HEK293T (cell line): ENCODE measurements around the gene OVOL1.
"Not testable (repeated sequence)": the region's sequence is repeated elsewhere in the genome, so short reads cannot be mapped to it uniquely, and the experiment has no call there.

Experiments
- ARNT ChIP-seq: fragments of 450-650 bp; IDR thresholded peaks from 2 replicates; pipeline ENCODE4 v1.6.1; 2017; ENCODE audit warnings: mild to moderate bottlenecking
- BHLHE40 ChIP-seq: fragments of 450-650 bp; IDR thresholded peaks from 2 replicates; pipeline ENCODE4 v1.6.1; 2016; ENCODE audit warnings: mild to moderate bottlenecking, moderate library complexity, borderline replicate concordance
- CTBP1 ChIP-seq: fragments of 450-650 bp; IDR thresholded peaks from 2 replicates; pipeline ENCODE4 v1.6.1; 2016; ENCODE audit warnings: borderline replicate concordance
- ELF4 ChIP-seq: fragments of 450-650 bp; IDR thresholded peaks from 2 replicates; pipeline ENCODE4 v1.6.1; 2017; ENCODE audit warnings: antibody characterized with exemption
- FOXA1 ChIP-seq: fragments of 450-650 bp; IDR thresholded peaks from 2 replicates; pipeline ENCODE4 v1.6.1; 2016; ENCODE audit warnings: mild to moderate bottlenecking
- FOXM1 ChIP-seq: fragments of 450-650 bp; IDR thresholded peaks from 2 replicates; pipeline ENCODE4 v1.6.1; 2017; ENCODE audit warnings: mild to moderate bottlenecking, borderline replicate concordance
- HDGF ChIP-seq: fragments of 450-650 bp; IDR thresholded peaks from 2 replicates; pipeline ENCODE4 v1.6.1; 2017; ENCODE audit warnings: antibody characterized with exemption, borderline replicate concordance
- LEF1 ChIP-seq: fragments of 450-650 bp; IDR thresholded peaks from 2 replicates; pipeline ENCODE4 v1.6.1; 2017; ENCODE audit warnings: mild to moderate bottlenecking, borderline replicate concordance
- NFRKB ChIP-seq: fragments of 450-650 bp; IDR thresholded peaks from 2 replicates; pipeline ENCODE4 v1.6.1; 2016; ENCODE audit warnings: mild to moderate bottlenecking, moderate library complexity
- PKNOX1 ChIP-seq: fragments of 450-650 bp; IDR thresholded peaks from 2 replicates; pipeline ENCODE4 v1.6.1; 2016
- SP1 ChIP-seq: fragments of 450-650 bp; IDR thresholded peaks from 2 replicates; pipeline ENCODE4 v1.6.1; 2017
- SUZ12 ChIP-seq: fragments of 450-650 bp; IDR thresholded peaks from 2 replicates; pipeline ENCODE4 v1.6.1; 2016; ENCODE audit warnings: mild to moderate bottlenecking
- TARDBP ChIP-seq: fragments of 450-650 bp; IDR thresholded peaks from 2 replicates; pipeline ENCODE4 v1.6.1; 2016

- TF ChIP-seq ELF4, FOXM1, BHLHE40, NFRKB, FOXA1, TARDBP, CTBP1, LEF1, HDGF, SP1, PKNOX1, SUZ12, ARNT: not testable (repeated sequence)
Observed at GRCh38 chr11:65767806-65768205, 19.1 kb upstream of the OVOL1 start.
